GM18502 (cell line): ENCODE measurements around the gene RP2.

Experiments
- ATAC-seq: cut with Tn5 transposase; IDR thresholded peaks from one replicate; pipeline ENCODE4 v1.9.1; 2021; ENCODE audit warnings: mild to moderate bottlenecking; ENCODE audit not compliant: unreplicated experiment, poor library complexity

RP2 gene

GRCh38 chrX:46836701-46837557, at the start of gene RP2:
Gene RP2 (plus strand): TSS chrX:46837043. CDS start chrX:46837101, 58 bp downstream.
- peak; percentile 94 for ATAC-seq

- no peak for ATAC-seq
These were observed 47.9 kb upstream of the RP2 start for GRCh38 chrX:46788902-46789301.

GRCh38 chrX:46791927-46792809, 44.7 kb upstream of the RP2 start:
- peak; percentile 74 for ATAC-seq

GRCh38 chrX:46792810-46793188, 44.0 kb upstream of the RP2 start:
- peak; percentile 40 for ATAC-seq

GRCh38 chrX:46793386-46794143, 43.3 kb upstream of the RP2 start:
- no peak for ATAC-seq

GRCh38 chrX:46796574-46797191, 40.2 kb upstream of the RP2 start:
- ATAC-seq, result peak; percentile 48

GRCh38 chrX:46803140-46803539, 33.7 kb upstream of the RP2 start:
- no peak for ATAC-seq

GRCh38 chrX:46805270-46805669, 31.6 kb upstream of the RP2 start:
- no peak for ATAC-seq

- ATAC-seq, result no peak
These were observed 25.7 kb upstream of the RP2 start for GRCh38 chrX:46811121-46811520.

GRCh38 chrX:46812445-46812844, 24.4 kb upstream of the RP2 start:
- ATAC-seq, result no peak

- ATAC-seq, result no peak
These were observed 21.9 kb upstream of the RP2 start for GRCh38 chrX:46814966-46815365.

GRCh38 chrX:46819136-46819535, 17.7 kb upstream of the RP2 start:
- ATAC-seq, result no peak

- ATAC-seq, result no peak
These were observed 16.3 kb upstream of the RP2 start for GRCh38 chrX:46820391-46821100.

GRCh38 chrX:46823481-46823880, 13.4 kb upstream of the RP2 start:
- ATAC-seq, result no peak

- no peak for ATAC-seq
These were observed 5.0 kb upstream of the RP2 start for GRCh38 chrX:46831765-46832327.

GRCh38 chrX:46837558-46838485, 979 bp downstream of the RP2 start:
- ATAC-seq, result no peak

- ATAC-seq, result no peak
These were observed 1.6 kb downstream of the RP2 start for GRCh38 chrX:46838486-46838870.

- no peak for ATAC-seq
These were observed 2.2 kb downstream of the RP2 start for GRCh38 chrX:46838974-46839480.
